Esophagus muscularis mucosa (tissue), 4 donors: ENCODE results near the gene RAD9A. TPM values are rescaled to one million over a fixed set of nuclear protein-coding genes. Genes with fewer than 3 reads are reported as not detected.
A peak's percentile ranks its signal among the peaks of the same experiment; 100 is the strongest.

Experiments used
- DNase-seq: peaks from one replicate; pipeline ENCODE4 v3.0.0-alpha.2; 2017; ENCODE audit errors: extremely low spot score
- H3K27ac ChIP-seq, 4 donors: fragments of 200-600 bp; sonication (generic); replicated peaks in 1 of 4; 1 replicate in 3 of 4; 2 replicates in 1 of 4; pipeline ENCODE4 v1.5.1; 2016 to 2019; ENCODE audit warnings: mild to moderate bottlenecking in 1 of 4
- H3K27me3 ChIP-seq, 4 donors: fragments of 200-600 bp; sonication (generic); one replicate each; pipeline versions ENCODE4 v1.5.1 to v1.6.0; 2016 to 2019
- H3K36me3 ChIP-seq, 4 donors: fragments of 200-600 bp; sonication (generic); one replicate each; pipeline ENCODE4 v1.5.1; 2016 to 2019
- H3K4me1 ChIP-seq, 4 donors: fragments of 200-600 bp; sonication (generic); one replicate each; pipeline ENCODE4 v1.5.1; 2016 to 2019
- H3K4me3 ChIP-seq, 4 donors: fragments of 200-600 bp; sonication (generic); 1 replicate in 2 of 4; 2 replicates in 2 of 4; pipeline ENCODE4 v1.5.1; 2016 to 2019; ENCODE audit warnings: mild to moderate bottlenecking in 4 of 4, moderate library complexity in 1 of 4
- H3K9me3 ChIP-seq, 4 donors: fragments of 200-600 bp; sonication (generic); 1 replicate in 3 of 4; 2 replicates in 1 of 4; pipeline ENCODE4 v1.5.1; 2016 to 2019
- EP300 ChIP-seq: sonication (generic); formaldehyde crosslinking; IDR thresholded peaks from one replicate; pipeline ENCODE4 v1.6.1; 2017; ENCODE audit warnings: antibody characterized with exemption
- POLR2A ChIP-seq: fragments of 450-650 bp; IDR thresholded peaks from one replicate; pipeline ENCODE4 v1.6.1; 2017; ENCODE audit warnings: antibody characterized with exemption, moderate library complexity, mild to moderate bottlenecking, low read depth
- POLR2AphosphoS5 ChIP-seq, 2 donors: sonication (generic); formaldehyde crosslinking; IDR thresholded peaks; one replicate each; pipeline ENCODE4 v1.6.1; 2017; ENCODE audit warnings: antibody characterized with exemption in 2 of 2
- WGBS: methylation state at CpG from one replicate; pipeline ENCODE4 v1.1.5; 2018; 5-methylcytosine and 5-hydroxymethylcytosine counted together
- intact Hi-C: fragments of 100-400 bp; cut with DNase I; formaldehyde crosslinking; loops from one replicate; pipeline ENCODE4 v1.15.1; 2023
- total RNA-seq, 4 donors: library from RNA; depleted of rRNA; stranded (reverse); fragments of >200 nt; gene quantifications; one replicate each; pipeline versions ENCODE4 v1.1.0 to v1.2.1, GENCODE V29; 2016
- TF ChIP-seq, protein P1 (sequence below), 3 experiments: fragments of 200-600 bp in 2 of 3; fragments of 450-650 bp in 1 of 3; sonication (generic) in 2 of 3; IDR thresholded peaks; one replicate each; pipeline ENCODE4 v1.5.1; 2017 to 2019; ENCODE audit warnings: antibody characterized with exemption in 3 of 3, mild to moderate bottlenecking in 2 of 3, moderate library complexity in 1 of 3

RAD9A gene
- total RNA-seq, 4 donors from 2014 or later, result 10.7 to 16.7 (median 12.7) TPM

DNA sequence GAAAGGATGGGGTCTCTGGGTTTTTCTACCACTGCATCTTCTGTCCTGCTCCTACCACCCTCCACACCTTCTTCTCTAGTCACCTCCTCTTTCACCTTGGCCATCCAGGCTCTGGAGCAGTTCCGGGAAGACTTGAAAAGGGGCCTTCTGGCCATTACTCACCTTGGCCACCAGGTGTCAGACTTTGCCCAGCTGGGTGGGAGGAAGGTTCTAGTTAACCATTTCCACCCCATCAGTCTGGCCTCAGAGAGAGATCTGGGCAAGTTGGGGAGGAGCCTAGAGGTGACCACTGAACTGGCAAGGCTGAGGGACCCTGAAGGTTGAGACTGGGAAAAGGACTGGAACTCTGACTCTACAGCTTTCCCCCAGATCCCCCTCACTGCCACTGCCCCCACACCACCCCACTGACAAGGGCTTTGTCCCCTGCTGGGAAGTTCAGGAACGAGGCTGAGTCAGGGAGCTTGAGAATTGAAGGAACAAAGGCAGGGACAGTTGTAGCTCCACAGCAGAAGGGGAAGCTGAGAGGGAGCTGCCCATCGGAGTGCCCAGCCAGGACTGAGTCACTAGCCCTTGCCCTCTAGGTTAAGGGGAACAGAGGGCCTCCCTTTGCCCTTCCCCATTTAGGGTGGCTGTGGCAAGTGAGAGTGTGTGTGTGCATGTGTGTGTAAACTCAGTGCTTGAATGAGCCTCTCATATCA, 34.8 kb upstream of the RAD9A start:
- TF ChIP-seq POLR2A, result no peak
- TF ChIP-seq POLR2AphosphoS5 (IDR thresholded peaks at IDR 0.05), result peak; percentile 47 to 52
- TF ChIP-seq EP300, result no peak
- TF ChIP-seq, protein P1, sequence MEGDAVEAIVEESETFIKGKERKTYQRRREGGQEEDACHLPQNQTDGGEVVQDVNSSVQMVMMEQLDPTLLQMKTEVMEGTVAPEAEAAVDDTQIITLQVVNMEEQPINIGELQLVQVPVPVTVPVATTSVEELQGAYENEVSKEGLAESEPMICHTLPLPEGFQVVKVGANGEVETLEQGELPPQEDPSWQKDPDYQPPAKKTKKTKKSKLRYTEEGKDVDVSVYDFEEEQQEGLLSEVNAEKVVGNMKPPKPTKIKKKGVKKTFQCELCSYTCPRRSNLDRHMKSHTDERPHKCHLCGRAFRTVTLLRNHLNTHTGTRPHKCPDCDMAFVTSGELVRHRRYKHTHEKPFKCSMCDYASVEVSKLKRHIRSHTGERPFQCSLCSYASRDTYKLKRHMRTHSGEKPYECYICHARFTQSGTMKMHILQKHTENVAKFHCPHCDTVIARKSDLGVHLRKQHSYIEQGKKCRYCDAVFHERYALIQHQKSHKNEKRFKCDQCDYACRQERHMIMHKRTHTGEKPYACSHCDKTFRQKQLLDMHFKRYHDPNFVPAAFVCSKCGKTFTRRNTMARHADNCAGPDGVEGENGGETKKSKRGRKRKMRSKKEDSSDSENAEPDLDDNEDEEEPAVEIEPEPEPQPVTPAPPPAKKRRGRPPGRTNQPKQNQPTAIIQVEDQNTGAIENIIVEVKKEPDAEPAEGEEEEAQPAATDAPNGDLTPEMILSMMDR (IDR thresholded peaks at IDR 0.05), result peak; percentile 89 to 97 (median 91)
- 19% methylated on average over 3 of the region's 3 CpGs for whole genome bisulfite sequencing
- no peaks in the 10 kb centered on the region for H3K9me3 ChIP-seq
- intact Hi-C loops, result loop anchor here (2.0 to 10.0 kb wide), 2 partner anchors 26 to 148 kb away; partner anchors contain the start of genes CDK2AP2 and PITPNM1
- H3K4me1 ChIP-seq, result peaks cover 49 to 63% (median 60%) of the 10 kb centered on the region in 4 donors
- H3K36me3 ChIP-seq, result no peaks in the 10 kb centered on the region
- no peak for DNase-seq
- H3K27me3 ChIP-seq, result no peaks in the 10 kb centered on the region
- no peak overlapping the region for H3K4me3 ChIP-seq
- peak overlapping the region; percentile 96 to 99 (median 98) for H3K27ac ChIP-seq

- H3K4me1 ChIP-seq, result peaks cover 41 to 53% (median 52%) of the 10 kb centered on the region in 4 donors
- TF ChIP-seq POLR2AphosphoS5 (IDR thresholded peaks at IDR 0.05), result no peak
- intact Hi-C loops, result loop anchor here (2.0 to 10.0 kb wide), 2 partner anchors 25 to 147 kb away; partner anchors contain the start of genes CDK2AP2 and PITPNM1
- WGBS, result 77% methylated on average over 12 of the region's 12 CpGs
- no peak overlapping the region for H3K4me3 ChIP-seq
- no peaks in the 10 kb centered on the region for H3K27me3 ChIP-seq
- DNase-seq, result no peak
- H3K9me3 ChIP-seq, result no peaks in the 10 kb centered on the region
- H3K27ac ChIP-seq, result peak overlapping the region; percentile 4 to 99 (median 60)
- no peaks in the 10 kb centered on the region for H3K36me3 ChIP-seq
Measured at GRCh38 chr11:67357831-67358670, 33.7 kb upstream of the RAD9A start.

- Histone ChIP-seq H3K4me3 (no peak overlapping the region), H3K36me3 (peaks cover 0 to 16% (median 13%) of the 10 kb centered on the region in 4 donors), H3K27ac (no peak overlapping the region), H3K4me1 (peaks cover 33 to 50% (median 43%) of the 10 kb centered on the region in 4 donors), H3K9me3 (no peaks in the 10 kb centered on the region), H3K27me3 (no peaks in the 10 kb centered on the region)
- DNase-seq, result no peak
- intact Hi-C loops, result no loop called here
- no peak for TF ChIP-seq POLR2A
- TF ChIP-seq, protein P1 (IDR thresholded peaks at IDR 0.05), result no peak
- TF ChIP-seq POLR2AphosphoS5 (IDR thresholded peaks at IDR 0.05), result no peak
- no peak for TF ChIP-seq EP300
- 87% methylated on average over 3 of the region's 3 CpGs for WGBS
Measured at GRCh38 chr11:67364169-67364568, 27.6 kb upstream of the RAD9A start.

DNA sequence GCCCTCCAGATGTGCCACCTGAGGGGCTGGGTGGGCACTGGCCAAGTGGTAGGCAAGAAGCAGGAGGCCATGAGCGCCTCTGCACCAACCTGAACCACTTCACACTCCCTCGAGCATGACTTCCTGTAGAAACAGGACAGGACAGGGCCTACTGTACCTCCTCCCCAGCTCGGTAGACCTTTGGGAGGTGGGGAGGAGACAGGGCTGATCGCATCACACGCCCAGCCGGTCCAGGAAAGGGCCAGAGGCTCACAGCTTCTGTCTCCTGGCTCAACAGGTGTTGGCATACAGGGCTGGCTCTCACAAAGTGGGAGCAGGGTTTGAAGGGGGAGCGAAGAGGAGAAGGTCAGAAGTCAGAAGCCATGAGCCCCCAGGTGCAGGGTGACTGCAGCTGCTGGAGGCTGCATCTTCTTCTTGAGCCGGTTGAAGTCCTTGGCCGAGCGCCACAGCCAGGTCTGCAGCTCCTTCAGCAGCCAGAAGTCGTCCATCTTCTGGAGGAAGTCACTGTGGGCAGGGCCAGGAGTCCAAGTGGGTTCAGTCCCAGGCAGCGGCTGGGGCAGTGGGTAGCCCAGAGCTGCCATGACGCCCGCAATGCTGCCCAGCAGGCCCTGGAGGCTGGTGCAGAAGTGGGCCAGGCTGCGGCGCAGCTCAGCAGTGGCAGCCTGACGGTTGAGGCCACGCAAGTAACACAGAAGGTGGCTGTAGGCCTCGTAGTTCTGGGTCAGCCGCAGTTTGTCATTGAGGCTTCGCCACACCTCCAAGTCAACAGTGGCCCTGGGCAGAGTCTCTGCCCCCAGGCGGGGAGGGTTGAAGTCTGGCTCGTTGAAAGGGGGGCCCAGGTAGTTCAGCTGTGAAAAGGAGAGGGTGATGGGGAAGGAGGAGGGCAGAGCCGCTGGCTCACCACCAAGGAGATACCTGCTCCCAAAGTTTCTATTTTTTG, 26.7 kb upstream of the RAD9A start:
- H3K4me3 ChIP-seq, result no peak overlapping the region
- peak overlapping the region; percentile 83 to 99 (median 98) for H3K27ac ChIP-seq
- H3K36me3 ChIP-seq, result peaks cover 0 to 16% (median 13%) of the 10 kb centered on the region in 4 donors
- WGBS, result 78% methylated on average over 17 of the region's 24 CpGs
- no peak for DNase-seq
- intact Hi-C loops, result no loop called here
- TF ChIP-seq, protein P1 (IDR thresholded peaks at IDR 0.05), result no peak
- H3K4me1 ChIP-seq, result peaks cover 33 to 59% (median 52%) of the 10 kb centered on the region in 4 donors
- H3K9me3 ChIP-seq, result no peaks in the 10 kb centered on the region
- no peaks in the 10 kb centered on the region for H3K27me3 ChIP-seq
